Sigmoid colon (tissue), 7 donors: Measurements from ENCODE around the gene SIGLEC12. TPM values are rescaled to one million over a fixed set of nuclear protein-coding genes. Genes with fewer than 3 reads are reported as not detected.

Experiments
- DNase-seq: peaks from one replicate; pipeline ENCODE4 v3.0.0-alpha.2; 2019
- H3K27ac ChIP-seq, 4 donors: fragments of 200-600 bp; sonication (generic); one replicate each; pipeline ENCODE4 v1.5.1; 2016 to 2019; ENCODE audit warnings: mild to moderate bottlenecking in 1 of 4
- H3K27me3 ChIP-seq, 3 donors: fragments of 200-600 bp; sonication (generic); one replicate each; pipeline ENCODE4 v1.5.1; 2019; ENCODE audit warnings: mild to moderate bottlenecking in 1 of 3
- H3K36me3 ChIP-seq, 4 donors: fragments of 200-600 bp; sonication (generic); one replicate each; pipeline ENCODE4 v1.5.1; 2016 to 2019
- H3K4me1 ChIP-seq, 4 donors: fragments of 200-600 bp; sonication (generic); one replicate each; pipeline ENCODE4 v1.5.1; 2017 to 2019
- H3K4me3 ChIP-seq, 4 donors: fragments of 200-600 bp; sonication (generic); one replicate each; pipeline ENCODE4 v1.5.1; 2017 to 2019; ENCODE audit warnings: mild to moderate bottlenecking in 2 of 4, moderate library complexity in 1 of 4
- H3K9me3 ChIP-seq, 4 donors: fragments of 200-600 bp in 3 of 4; sonication (generic) in 3 of 4; one replicate each; pipeline versions ENCODE4 v1.5.1 to v1.6.1; 2013 to 2019
- CTCF ChIP-seq, 4 experiments: fragments of 450-650 bp in 3 of 4; fragments of 200-600 bp in 1 of 4; IDR thresholded peaks; one replicate each; pipeline ENCODE4 v1.5.1; 2016 to 2019; ENCODE audit warnings: antibody characterized with exemption in 4 of 4, mild to moderate bottlenecking in 3 of 4, moderate library complexity in 2 of 4
- EP300 ChIP-seq, 4 donors: sonication (generic); formaldehyde crosslinking; IDR thresholded peaks; one replicate each; pipeline ENCODE4 v1.6.1; 2017; ENCODE audit warnings: antibody characterized with exemption in 4 of 4
- POLR2A ChIP-seq, 2 donors: fragments of 450-650 bp; IDR thresholded peaks; one replicate each; pipeline ENCODE4 v1.6.1; 2016; ENCODE audit warnings: antibody characterized with exemption in 2 of 2, mild to moderate bottlenecking in 2 of 2, moderate library complexity in 2 of 2
- POLR2AphosphoS5 ChIP-seq, 4 donors: sonication (generic); formaldehyde crosslinking; IDR thresholded peaks; one replicate each; pipeline ENCODE4 v1.6.1; 2017; ENCODE audit warnings: antibody characterized with exemption in 4 of 4
- whole genome bisulfite sequencing, 2 donors: extraction: QIAGEN DNeasy Blood & Tissue Kit; methylation state at CpG; one replicate each; pipeline ENCODE4 v1.1.7; 2013; 5-methylcytosine and 5-hydroxymethylcytosine counted together
- intact Hi-C: fragments of 100-400 bp; cut with DNase I; formaldehyde crosslinking; loops from one replicate; pipeline ENCODE4 v1.15.1; 2023
- polyA plus RNA-seq, 3 donors: library from polyadenylated mRNA; stranded (reverse); fragments of 200-250 nt; gene quantifications; one replicate each; pipeline ENCODE4 v1.2.3, GENCODE V29; 2013
- total RNA-seq, 4 donors: library from RNA; depleted of rRNA; stranded (reverse); fragments of >200 nt; gene quantifications; one replicate each; pipeline ENCODE4 v1.1.0, GENCODE V29; 2016
- donor health status: healthy with polysubstance abuse.
- donor health status: Bipolar disorder and iron deficiency.
- donor health status: healthy.

The SIGLEC12 gene
- total and polyA plus RNA-seq, 7 donors, result 0.16 to 11.6 (median 0.86) TPM; not detected in 4

DNA sequence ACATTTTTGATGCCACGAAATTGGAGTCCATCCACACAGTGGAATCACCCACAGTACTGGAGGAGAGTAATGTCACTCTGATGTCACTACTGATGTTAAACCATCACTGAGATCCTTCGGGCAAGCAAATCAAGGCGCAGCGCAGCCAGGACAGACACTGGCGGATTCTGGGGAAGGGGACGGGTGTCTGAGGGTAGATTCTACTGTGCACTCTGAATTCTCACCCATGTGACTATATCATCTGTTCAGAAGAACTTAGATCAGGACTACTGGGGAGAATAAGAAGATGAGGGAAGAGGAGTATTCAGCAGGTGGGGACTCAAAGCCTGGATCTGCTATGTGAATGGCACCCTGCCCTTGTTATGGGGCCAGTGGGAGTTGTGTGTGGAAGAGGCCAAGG is 42.4 kb upstream of the SIGLEC12 start:
- Histone ChIP-seq H3K4me3 (no peak overlapping the region), H3K27me3 (peaks cover 0 to 11% (median 0%) of the 10 kb centered on the region in 3 donors), H3K36me3 (no peaks in the 10 kb centered on the region), H3K4me1 (no peaks in the 10 kb centered on the region), H3K27ac (no peak overlapping the region), H3K9me3 (no peaks in the 10 kb centered on the region)
- intact Hi-C loops, result no loop called here
- DNase-seq, result no peak
- TF ChIP-seq POLR2A (IDR thresholded peaks at IDR 0.05) (no peak), POLR2AphosphoS5 (IDR thresholded peaks at IDR 0.05) (no peak), CTCF (IDR thresholded peaks at IDR 0.05) (no peak), EP300 (IDR thresholded peaks at IDR 0.05) (no peak)
- 78 to 85% methylated on average over 6 of the region's 6 CpGs for WGBS, 2 donors

GRCh38 chr19:51542699-51543098 is 41.1 kb upstream of the SIGLEC12 start:
- WGBS, 2 donors, result 75 to 78% methylated on average over 5 of the region's 5 CpGs
- TF ChIP-seq CTCF (IDR thresholded peaks at IDR 0.05), result no peak
- TF ChIP-seq POLR2AphosphoS5 (IDR thresholded peaks at IDR 0.05), result no peak
- no peak for TF ChIP-seq POLR2A (IDR thresholded peaks at IDR 0.05)
- no peak for TF ChIP-seq EP300 (IDR thresholded peaks at IDR 0.05)
- peaks cover 0 to 16% (median 6%) of the 10 kb centered on the region in 3 donors for H3K27me3 ChIP-seq
- no peaks in the 10 kb centered on the region for H3K4me1 ChIP-seq
- DNase-seq, result no peak
- no peak overlapping the region for H3K27ac ChIP-seq
- intact Hi-C loops, result no loop called here
- no peaks in the 10 kb centered on the region for H3K36me3 ChIP-seq
- H3K4me3 ChIP-seq, result no peak overlapping the region
- H3K9me3 ChIP-seq, result no peaks in the 10 kb centered on the region

- no peak overlapping the region for H3K27ac ChIP-seq
- H3K36me3 ChIP-seq, result no peaks in the 10 kb centered on the region
- WGBS, 2 donors, result 58 to 65% methylated on average over 10 of the region's 10 CpGs
- peaks cover 0 to 17% (median 6%) of the 10 kb centered on the region in 3 donors for H3K27me3 ChIP-seq
- TF ChIP-seq POLR2A (IDR thresholded peaks at IDR 0.05), result no peak
- no peak for TF ChIP-seq EP300 (IDR thresholded peaks at IDR 0.05)
- no peak for TF ChIP-seq POLR2AphosphoS5 (IDR thresholded peaks at IDR 0.05)
- TF ChIP-seq CTCF (IDR thresholded peaks at IDR 0.05), result no peak
- H3K9me3 ChIP-seq, result no peaks in the 10 kb centered on the region
- H3K4me1 ChIP-seq, result no peaks in the 10 kb centered on the region
- DNase-seq, result no peak
- H3K4me3 ChIP-seq, result no peak overlapping the region
- intact Hi-C loops, result no loop called here
Observed at GRCh38 chr19:51541458-51542357, 40.1 kb upstream of the SIGLEC12 start.

GRCh38 chr19:51539821-51540366 is 38.3 kb upstream of the SIGLEC12 start:
- Histone ChIP-seq H3K27me3 (peaks cover 0 to 28% (median 6%) of the 10 kb centered on the region in 3 donors), H3K27ac (no peak overlapping the region), H3K9me3 (no peaks in the 10 kb centered on the region), H3K4me1 (no peaks in the 10 kb centered on the region), H3K4me3 (no peak overlapping the region), H3K36me3 (no peaks in the 10 kb centered on the region)
- intact Hi-C loops, result no loop called here
- no peak for DNase-seq
- TF ChIP-seq CTCF (IDR thresholded peaks at IDR 0.05) (no peak), POLR2AphosphoS5 (IDR thresholded peaks at IDR 0.05) (no peak), EP300 (IDR thresholded peaks at IDR 0.05) (no peak), POLR2A (IDR thresholded peaks at IDR 0.05) (no peak)
- 86 to 89% methylated on average over 4 of the region's 4 CpGs for WGBS, 2 donors
